Breast epithelium (tissue), 3 donors: ENCODE data around the gene GATB.

Experiments
- POLR2A ChIP-seq: fragments of 450-650 bp; IDR thresholded peaks from one replicate; pipeline ENCODE4 v1.6.1; 2016; ENCODE audit warnings: antibody characterized with exemption, mild to moderate bottlenecking, moderate library complexity
- POLR2AphosphoS5 ChIP-seq, 3 donors: sonication (generic); formaldehyde crosslinking; IDR thresholded peaks; one replicate each; pipeline ENCODE4 v1.6.1; 2017; ENCODE audit warnings: antibody characterized with exemption in 3 of 3
- TF ChIP-seq, protein P1 (sequence below), 3 donors: fragments of 450-650 bp; IDR thresholded peaks; one replicate each; pipeline ENCODE4 v1.5.1; 2016 to 2017; ENCODE audit warnings: antibody characterized with exemption in 3 of 3, mild to moderate bottlenecking in 3 of 3, moderate library complexity in 3 of 3

DNA sequence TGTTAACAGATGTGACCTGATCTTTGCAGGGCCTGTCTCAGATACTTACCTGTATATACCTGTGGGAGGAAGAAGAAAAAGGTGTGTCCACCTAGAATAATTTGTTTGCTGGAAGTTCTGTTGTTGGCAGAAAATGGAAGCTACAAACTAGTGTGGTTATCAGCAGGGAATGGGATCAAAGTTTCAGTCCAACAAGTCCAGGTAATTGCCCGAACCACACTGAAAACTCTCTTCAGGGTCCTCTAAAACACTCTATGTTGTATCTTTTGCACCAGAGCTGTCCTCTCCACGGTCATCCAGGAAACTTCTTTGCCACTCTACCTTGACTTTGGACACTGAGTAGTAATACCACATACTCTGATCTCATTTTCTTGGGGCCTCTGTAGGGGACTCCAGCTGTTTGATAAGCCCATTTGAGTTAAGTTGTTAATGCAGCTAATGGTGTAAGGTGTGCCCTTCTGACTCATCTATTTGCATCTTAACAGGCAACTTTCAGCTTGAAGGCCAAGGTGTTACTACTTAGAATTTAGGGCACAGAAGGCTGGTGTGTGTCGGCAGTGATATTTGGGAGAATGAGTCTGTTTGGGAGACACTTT lies 38.7 kb upstream of the GATB start:
- TF ChIP-seq POLR2AphosphoS5 (IDR thresholded peaks at IDR 0.05) (no peak), POLR2A (no peak)
- TF ChIP-seq, protein P1, sequence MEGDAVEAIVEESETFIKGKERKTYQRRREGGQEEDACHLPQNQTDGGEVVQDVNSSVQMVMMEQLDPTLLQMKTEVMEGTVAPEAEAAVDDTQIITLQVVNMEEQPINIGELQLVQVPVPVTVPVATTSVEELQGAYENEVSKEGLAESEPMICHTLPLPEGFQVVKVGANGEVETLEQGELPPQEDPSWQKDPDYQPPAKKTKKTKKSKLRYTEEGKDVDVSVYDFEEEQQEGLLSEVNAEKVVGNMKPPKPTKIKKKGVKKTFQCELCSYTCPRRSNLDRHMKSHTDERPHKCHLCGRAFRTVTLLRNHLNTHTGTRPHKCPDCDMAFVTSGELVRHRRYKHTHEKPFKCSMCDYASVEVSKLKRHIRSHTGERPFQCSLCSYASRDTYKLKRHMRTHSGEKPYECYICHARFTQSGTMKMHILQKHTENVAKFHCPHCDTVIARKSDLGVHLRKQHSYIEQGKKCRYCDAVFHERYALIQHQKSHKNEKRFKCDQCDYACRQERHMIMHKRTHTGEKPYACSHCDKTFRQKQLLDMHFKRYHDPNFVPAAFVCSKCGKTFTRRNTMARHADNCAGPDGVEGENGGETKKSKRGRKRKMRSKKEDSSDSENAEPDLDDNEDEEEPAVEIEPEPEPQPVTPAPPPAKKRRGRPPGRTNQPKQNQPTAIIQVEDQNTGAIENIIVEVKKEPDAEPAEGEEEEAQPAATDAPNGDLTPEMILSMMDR (IDR thresholded peaks at IDR 0.05) = no peak
